ENCODE measurements around the gene ENTPD1. TPM values are rescaled to one million over a fixed set of nuclear protein-coding genes. Genes with fewer than 3 reads are reported as not detected.

Gene ENTPD1, protein sequence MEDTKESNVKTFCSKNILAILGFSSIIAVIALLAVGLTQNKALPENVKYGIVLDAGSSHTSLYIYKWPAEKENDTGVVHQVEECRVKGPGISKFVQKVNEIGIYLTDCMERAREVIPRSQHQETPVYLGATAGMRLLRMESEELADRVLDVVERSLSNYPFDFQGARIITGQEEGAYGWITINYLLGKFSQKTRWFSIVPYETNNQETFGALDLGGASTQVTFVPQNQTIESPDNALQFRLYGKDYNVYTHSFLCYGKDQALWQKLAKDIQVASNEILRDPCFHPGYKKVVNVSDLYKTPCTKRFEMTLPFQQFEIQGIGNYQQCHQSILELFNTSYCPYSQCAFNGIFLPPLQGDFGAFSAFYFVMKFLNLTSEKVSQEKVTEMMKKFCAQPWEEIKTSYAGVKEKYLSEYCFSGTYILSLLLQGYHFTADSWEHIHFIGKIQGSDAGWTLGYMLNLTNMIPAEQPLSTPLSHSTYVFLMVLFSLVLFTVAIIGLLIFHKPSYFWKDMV
- 34.5 TPM for total RNA-seq
- long read RNA-seq, transcript ENTPD1-201 (10 exons, 2,035 nt): major isoform, 19 of 43 reads
- long read RNA-seq, partial matches to known transcripts: 8 of 43 reads
- long read RNA-seq, other reads (novel, unspliced or antisense): 11 of 43 reads

DNA sequence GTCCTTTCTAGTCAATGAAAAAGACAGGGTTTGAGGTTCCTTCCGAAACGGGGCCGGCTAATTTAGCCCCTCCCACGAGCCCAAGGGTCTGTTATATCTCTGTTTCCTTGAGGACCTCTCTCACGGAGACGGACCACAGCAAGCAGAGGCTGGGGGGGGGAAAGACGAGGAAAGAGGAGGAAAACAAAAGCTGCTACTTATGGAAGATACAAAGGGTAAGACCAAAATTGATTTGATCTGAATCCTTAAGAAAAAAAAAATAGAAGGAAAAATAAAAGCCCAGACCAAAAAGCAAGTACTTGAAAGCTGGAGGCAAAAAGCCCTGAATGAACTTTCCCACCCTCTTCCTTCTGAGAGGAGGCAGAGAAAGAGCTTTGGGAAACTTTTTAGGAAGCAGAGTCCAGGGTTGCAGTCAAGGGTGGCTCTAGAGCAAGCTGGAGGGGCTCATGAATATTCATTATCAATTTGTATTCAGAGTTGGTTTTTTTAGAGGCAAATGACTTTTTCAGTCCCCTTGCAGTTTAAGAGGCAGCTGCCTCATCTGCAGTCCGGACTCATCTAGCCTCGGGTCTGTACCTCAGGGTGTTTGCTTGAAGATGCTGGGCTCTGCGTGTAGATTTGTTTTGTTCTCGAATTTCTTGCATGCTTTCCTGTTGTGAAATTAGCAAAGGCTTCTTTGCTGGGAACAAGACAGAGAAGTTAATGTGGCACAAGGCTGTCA, at the start of gene ENTPD1:
Gene ENTPD1, plus strand, starts transcription at position 123 of the 721 bp plus-strand sequence. Its CDS starts 77 bp downstream, at position 200.
- H3K9me3 ChIP-seq: no peaks in the 10 kb centered on the region
- peak within 1 kb of the TSS; percentile 83 for H3K27ac ChIP-seq
- ATAC-seq (peak; percentile 47 to 59), DNase-seq (no peak)
- H3K4me1 ChIP-seq: peaks cover 18% of the 10 kb centered on the region
- intact Hi-C loops (cut with DNase I): no loop called here
- H3K4me3 ChIP-seq: peak within 1 kb of the TSS; percentile 52
- TF ChIP-seq, protein P1, sequence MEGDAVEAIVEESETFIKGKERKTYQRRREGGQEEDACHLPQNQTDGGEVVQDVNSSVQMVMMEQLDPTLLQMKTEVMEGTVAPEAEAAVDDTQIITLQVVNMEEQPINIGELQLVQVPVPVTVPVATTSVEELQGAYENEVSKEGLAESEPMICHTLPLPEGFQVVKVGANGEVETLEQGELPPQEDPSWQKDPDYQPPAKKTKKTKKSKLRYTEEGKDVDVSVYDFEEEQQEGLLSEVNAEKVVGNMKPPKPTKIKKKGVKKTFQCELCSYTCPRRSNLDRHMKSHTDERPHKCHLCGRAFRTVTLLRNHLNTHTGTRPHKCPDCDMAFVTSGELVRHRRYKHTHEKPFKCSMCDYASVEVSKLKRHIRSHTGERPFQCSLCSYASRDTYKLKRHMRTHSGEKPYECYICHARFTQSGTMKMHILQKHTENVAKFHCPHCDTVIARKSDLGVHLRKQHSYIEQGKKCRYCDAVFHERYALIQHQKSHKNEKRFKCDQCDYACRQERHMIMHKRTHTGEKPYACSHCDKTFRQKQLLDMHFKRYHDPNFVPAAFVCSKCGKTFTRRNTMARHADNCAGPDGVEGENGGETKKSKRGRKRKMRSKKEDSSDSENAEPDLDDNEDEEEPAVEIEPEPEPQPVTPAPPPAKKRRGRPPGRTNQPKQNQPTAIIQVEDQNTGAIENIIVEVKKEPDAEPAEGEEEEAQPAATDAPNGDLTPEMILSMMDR (IDR thresholded peaks at IDR 0.05): no peak
- no peaks in the 10 kb centered on the region for H3K27me3 ChIP-seq (ENCODE audit: low read depth)
- no peaks in the 10 kb centered on the region for H3K36me3 ChIP-seq

DNA sequence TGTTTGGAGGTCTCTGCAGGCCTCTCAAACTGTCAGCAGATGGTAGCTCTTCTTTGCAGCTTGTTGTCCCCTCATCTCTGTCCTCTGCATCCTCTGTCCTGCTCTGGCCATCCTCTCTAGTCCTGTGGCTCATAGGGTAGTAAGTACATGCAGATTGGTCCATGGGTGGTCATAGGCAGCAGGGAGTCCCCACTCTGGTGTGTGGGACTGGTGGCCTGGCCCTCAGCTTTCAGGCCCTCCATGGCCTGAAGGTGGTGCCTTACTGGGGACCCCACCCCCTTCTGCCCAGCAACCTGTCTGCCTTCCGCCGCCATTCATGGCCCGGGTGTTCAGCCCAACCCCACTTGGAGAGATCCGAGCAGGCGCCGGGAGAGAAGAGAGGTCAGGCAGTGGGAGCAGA, 49.4 kb upstream of the ENTPD1 start:
- Histone ChIP-seq H3K9me3 (no peaks in the 10 kb centered on the region), H3K27me3 (ENCODE audit: low read depth) (no peaks in the 10 kb centered on the region), H3K4me3 (no peak overlapping the region), H3K36me3 (no peaks in the 10 kb centered on the region), H3K27ac (no peak overlapping the region), H3K4me1 (no peaks in the 10 kb centered on the region)
- ATAC-seq (peak in 1 of 2 donors; percentile 32), DNase-seq (no peak)
- TF ChIP-seq, protein P1 (IDR thresholded peaks at IDR 0.05): no peak
- intact Hi-C loops (cut with DNase I): no loop called here

DNA sequence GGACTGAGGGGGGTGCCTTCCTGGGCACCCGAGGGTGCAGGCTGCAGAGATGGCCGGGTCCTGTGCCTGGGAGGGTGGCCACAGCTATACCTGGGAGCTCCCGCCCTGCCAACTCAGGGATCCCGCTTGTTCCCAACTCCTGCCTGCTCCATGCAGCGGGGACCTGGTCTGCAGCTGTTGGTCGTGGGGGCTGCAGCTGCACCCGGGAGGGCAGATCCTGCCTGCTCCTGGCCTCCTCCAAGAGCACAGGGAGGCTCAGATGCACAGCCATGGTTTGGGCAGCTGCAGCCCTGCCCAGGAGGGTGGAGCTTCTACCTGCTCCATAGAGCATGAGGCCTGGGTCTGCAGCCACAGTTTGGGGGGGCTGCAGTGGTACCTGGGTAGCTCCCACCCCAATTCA, 49.0 kb upstream of the ENTPD1 start:
- TF ChIP-seq, protein P1 (IDR thresholded peaks at IDR 0.05): no peak
- Histone ChIP-seq H3K4me1 (no peaks in the 10 kb centered on the region), H3K9me3 (no peaks in the 10 kb centered on the region), H3K36me3 (no peaks in the 10 kb centered on the region), H3K4me3 (no peak overlapping the region), H3K27ac (no peak overlapping the region), H3K27me3 (ENCODE audit: low read depth) (no peaks in the 10 kb centered on the region)
- intact Hi-C loops (cut with DNase I): no loop called here
- DNase-seq: no peak
- no peak for ATAC-seq

DNA sequence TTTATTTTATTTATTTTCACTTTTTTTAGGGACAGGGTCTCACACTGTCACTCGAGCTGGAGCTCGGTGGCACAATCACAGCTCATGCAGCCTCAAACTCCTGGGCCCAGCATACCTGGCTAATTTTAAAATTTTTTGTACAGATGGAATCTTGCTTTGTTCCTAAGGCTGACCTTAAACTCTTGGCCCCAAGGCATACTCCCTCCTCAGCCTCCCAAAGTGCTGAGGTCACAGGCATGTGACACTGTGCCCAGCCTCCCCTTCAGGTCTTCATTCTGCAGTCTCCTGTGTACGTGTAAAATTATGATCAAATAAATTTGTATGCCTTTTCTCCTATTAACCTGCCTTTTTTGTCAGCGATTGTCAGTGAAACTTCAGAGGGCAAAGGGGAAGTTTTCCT, 44.5 kb upstream of the ENTPD1 start:
- Histone ChIP-seq H3K36me3 (no peaks in the 10 kb centered on the region), H3K4me3 (no peak overlapping the region), H3K27ac (no peak overlapping the region), H3K4me1 (no peaks in the 10 kb centered on the region), H3K9me3 (no peaks in the 10 kb centered on the region), H3K27me3 (ENCODE audit: low read depth) (no peaks in the 10 kb centered on the region)
- intact Hi-C loops (cut with DNase I): no loop called here
- TF ChIP-seq, protein P1 (IDR thresholded peaks at IDR 0.05): no peak
- DNase-seq: no peak
- ATAC-seq: no peak

DNA sequence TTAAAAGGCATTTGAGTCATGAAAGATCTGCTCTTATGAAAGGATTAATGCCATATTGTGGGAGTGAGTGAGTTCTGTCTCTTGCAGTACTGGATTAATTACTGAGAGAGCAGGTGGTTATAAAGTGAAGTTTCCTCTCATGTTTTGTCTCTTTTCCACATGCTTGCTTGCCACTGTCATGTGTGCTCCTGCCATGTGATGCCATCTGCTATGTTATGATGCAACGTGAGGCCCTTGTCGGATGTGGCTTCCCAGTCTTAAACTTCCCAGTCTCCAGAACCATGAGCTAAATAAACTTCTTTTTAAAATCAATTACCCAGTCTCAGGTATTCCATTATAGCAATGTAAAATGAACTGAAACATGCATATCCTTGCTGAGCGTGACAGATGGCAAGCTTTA, 39.5 kb upstream of the ENTPD1 start:
- no peak overlapping the region for H3K4me3 ChIP-seq
- intact Hi-C loops (cut with DNase I): no loop called here
- DNase-seq (no peak), ATAC-seq (no peak)
- H3K36me3 ChIP-seq: no peaks in the 10 kb centered on the region
- no peaks in the 10 kb centered on the region for H3K27me3 ChIP-seq (ENCODE audit: low read depth)
- no peaks in the 10 kb centered on the region for H3K9me3 ChIP-seq
- H3K4me1 ChIP-seq: no peaks in the 10 kb centered on the region
- no peak overlapping the region for H3K27ac ChIP-seq
- TF ChIP-seq, protein P1 (IDR thresholded peaks at IDR 0.05): no peak
